Neural progenitor cell (in vitro differentiated cells): ENCODE results near the gene TP53.

Experiments
- CTCF ChIP-seq: fragments of 200-600 bp; sonication (generic); IDR thresholded peaks from 2 replicates; pipeline ENCODE4 v1.5.1; 2017; ENCODE audit warnings: antibody characterized with exemption, mild to moderate bottlenecking
- EZH2 ChIP-seq: fragments of 200-600 bp; sonication (generic); IDR thresholded peaks from 2 replicates; pipeline ENCODE4 v1.6.1; 2017; ENCODE audit warnings: antibody characterized with exemption, mild to moderate bottlenecking, moderate library complexity
- EZH2phosphoT487 ChIP-seq: fragments of 200-600 bp; sonication (generic); IDR thresholded peaks from 2 replicates; pipeline ENCODE4 v1.6.1; 2017; ENCODE audit warnings: antibody characterized with exemption

- TF ChIP-seq CTCF (no peak), EZH2phosphoT487 (no peak), EZH2 (no peak)
Measured at GRCh38 chr17:7707858-7708750, 20.8 kb upstream of the TP53 start.
